Uterus (tissue), 2 donors: ENCODE data around the gene DAB2.

ENCODE experiments used
- CTCF ChIP-seq, 4 experiments: fragments of 200-600 bp in 2 of 4; fragments of 450-650 bp in 2 of 4; sonication (generic) in 2 of 4; IDR thresholded peaks; one replicate each; pipeline ENCODE4 v1.5.1; 2016 to 2019; ENCODE audit warnings: antibody characterized with exemption in 4 of 4, mild to moderate bottlenecking in 2 of 4, moderate library complexity in 1 of 4
- POLR2A ChIP-seq, 2 donors: fragments of 450-650 bp; IDR thresholded peaks; one replicate each; pipeline ENCODE4 v1.6.1; 2016; ENCODE audit warnings: antibody characterized with exemption in 2 of 2, mild to moderate bottlenecking in 1 of 2, moderate library complexity in 1 of 2

- TF ChIP-seq CTCF (IDR thresholded peaks at IDR 0.05) (no peak), POLR2A (IDR thresholded peaks at IDR 0.05) (no peak)
Measured at GRCh38 chr5:39333104-39333503, 91.7 kb downstream of the DAB2 start.
